Measurements from ENCODE around the gene SHLD2.
"Not testable (repeated sequence)": the region's sequence is repeated elsewhere in the genome, so short reads cannot be mapped to it uniquely, and the experiment has no call there.

Gene SHLD2

GRCh38 chr10:87068281-87068680, 26.7 kb upstream of the SHLD2 start:
- ATAC-seq, result no peak
- no peak for TF ChIP-seq RARB (CRISPR knock-in tag; IDR thresholded peaks at IDR 0.05)
- TF ChIP-seq GLIS3 (CRISPR knock-in tag; IDR thresholded peaks at IDR 0.05), result no peak
- no peak for TF ChIP-seq TSHZ2 (CRISPR knock-in tag; IDR thresholded peaks at IDR 0.05)
- TF ChIP-seq ZNF565 (CRISPR knock-in tag; conservative IDR thresholded peaks at IDR 0.05; ENCODE audit: low read depth), result no peak
- no peak for TF ChIP-seq CSRNP3 (CRISPR knock-in tag; IDR thresholded peaks at IDR 0.05)
- no peak for TF ChIP-seq ZNF70 (CRISPR knock-in tag; IDR thresholded peaks at IDR 0.05)
- no peak for TF ChIP-seq TOX (CRISPR knock-in tag; IDR thresholded peaks at IDR 0.05; ENCODE audit: borderline replicate concordance)

GRCh38 chr10:87072449-87072848, 22.6 kb upstream of the SHLD2 start:
- TF ChIP-seq ZC3H10 (CRISPR knock-in tag; IDR thresholded peaks at IDR 0.05), result 0 out of 2 replicates have a peak, but pooled peaks have one; percentile 11
- peak; percentile 30; the same call in 1 of the 2 replicates for TF ChIP-seq ISL1 (CRISPR knock-in tag; IDR thresholded peaks at IDR 0.05)
- no peak for TF ChIP-seq POU6F1 (CRISPR knock-in tag; IDR thresholded peaks at IDR 0.05; ENCODE audit: borderline replicate concordance, low read depth)
- TF ChIP-seq TOX (CRISPR knock-in tag; IDR thresholded peaks at IDR 0.05; ENCODE audit: borderline replicate concordance), result 0 out of 2 replicates have a peak, but pooled peaks have one; percentile 52

GRCh38 chr10:87076421-87076820, 18.6 kb upstream of the SHLD2 start:
- ATAC-seq, result not testable (repeated sequence)

More at GRCh38 chr10:87072449-87072848, 22.6 kb upstream of the SHLD2 start:
- ATAC-seq, result peak; percentile 44; the same call in 2 of the 3 replicates

- no peak for ATAC-seq
- no peak for TF ChIP-seq ZNF8 (CRISPR knock-in tag; IDR thresholded peaks at IDR 0.05)
- TF ChIP-seq ZFP3 (CRISPR knock-in tag; IDR thresholded peaks at IDR 0.05), result no peak
- TF ChIP-seq ZC3H10 (CRISPR knock-in tag; IDR thresholded peaks at IDR 0.05), result no peak
- no peak for TF ChIP-seq ZNF565 (CRISPR knock-in tag; conservative IDR thresholded peaks at IDR 0.05; ENCODE audit: low read depth)
- TF ChIP-seq RARB (CRISPR knock-in tag; IDR thresholded peaks at IDR 0.05), result no peak
- TF ChIP-seq PATZ1 (CRISPR knock-in tag; IDR thresholded peaks at IDR 0.05; ENCODE audit: borderline replicate concordance), result no peak
- TF ChIP-seq TSHZ2 (CRISPR knock-in tag; IDR thresholded peaks at IDR 0.05), result no peak
- no peak for TF ChIP-seq CSRNP3 (CRISPR knock-in tag; IDR thresholded peaks at IDR 0.05)
- no peak for TF ChIP-seq TCF4 (CRISPR knock-in tag; IDR thresholded peaks at IDR 0.05; ENCODE audit: borderline replicate concordance)
- TF ChIP-seq CREB5 (CRISPR knock-in tag; IDR thresholded peaks at IDR 0.05; ENCODE audit: low read depth), result no peak
- no peak for TF ChIP-seq PPARA (CRISPR knock-in tag; IDR thresholded peaks at IDR 0.05; ENCODE audit: borderline replicate concordance)
- no peak for TF ChIP-seq CSDC2 (CRISPR knock-in tag; IDR thresholded peaks at IDR 0.05)
- no peak for TF ChIP-seq ISL1 (CRISPR knock-in tag; IDR thresholded peaks at IDR 0.05)
Observed at GRCh38 chr10:87079106-87079836, 15.7 kb upstream of the SHLD2 start.

- not testable (repeated sequence) for ATAC-seq
Observed at GRCh38 chr10:87080621-87081020, 14.4 kb upstream of the SHLD2 start.

GRCh38 chr10:87081574-87081973, 13.4 kb upstream of the SHLD2 start:
- ATAC-seq, result not testable (repeated sequence)

All from SK-N-SH treated with all-trans-retinoic acid at 6 μM for 48 hours (cell line).